Right kidney (tissue), 1 donor: ENCODE results near the gene NAV2.
A peak's percentile ranks its signal among the peaks of the same experiment; 100 is the strongest.
"Not testable (repeated sequence)": the region's sequence is repeated elsewhere in the genome, so short reads cannot be mapped to it uniquely, and the experiment has no call there.

Experiments used
- DNase-seq: peaks from one replicate; pipeline ENCODE4 v3.0.0-alpha.2; 2016

The NAV2 gene

DNA sequence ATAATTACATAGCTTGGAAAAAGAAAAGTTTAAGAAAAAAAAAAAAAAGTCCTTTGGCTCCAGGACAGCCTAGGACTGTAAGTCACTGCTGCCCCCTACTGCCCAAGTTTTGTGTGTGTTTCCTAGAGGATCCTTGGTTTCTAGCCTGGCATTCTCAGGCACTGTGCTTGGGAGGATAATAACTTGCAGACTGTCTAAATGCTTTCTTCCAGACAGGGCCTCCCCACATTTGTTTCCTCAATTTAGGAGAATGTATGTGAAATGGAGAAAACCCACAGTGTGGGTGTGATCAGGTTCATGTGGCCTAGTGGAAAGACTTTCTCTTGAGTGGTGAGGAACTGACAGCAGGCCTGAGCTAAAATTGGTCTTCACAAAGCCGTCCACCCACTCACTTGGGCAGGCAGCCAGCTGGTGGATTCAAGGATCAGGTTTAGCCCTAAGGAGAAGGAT lies 191.0 kb downstream of the NAV2 start:
- DNase-seq, result peak; percentile 44

DNA sequence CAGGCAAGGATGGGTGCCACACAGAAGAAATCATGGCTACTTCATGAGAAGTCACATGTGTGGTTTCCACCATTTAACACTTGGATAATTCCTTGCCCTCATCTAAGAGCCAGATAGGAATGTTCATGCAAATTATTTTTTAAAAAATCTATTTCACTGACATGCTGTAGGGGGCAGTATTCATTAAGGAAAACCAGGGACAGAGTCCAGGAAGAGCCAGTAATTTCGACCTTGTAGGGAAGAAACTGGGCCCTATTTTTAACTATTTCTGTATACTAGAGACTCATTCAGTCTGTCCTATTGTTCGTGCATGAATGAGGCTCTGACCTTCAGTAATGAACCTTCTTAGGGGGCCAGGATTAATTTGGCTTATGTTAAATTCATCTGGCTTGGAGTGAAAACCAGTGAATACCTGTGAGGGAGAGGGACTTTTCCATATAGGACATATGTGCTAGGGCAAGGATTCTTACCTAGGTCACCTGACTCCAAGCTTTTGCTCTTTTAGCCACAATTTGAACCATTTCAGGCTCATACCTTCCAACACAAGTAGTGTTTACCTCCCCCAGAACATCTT lies 192.7 kb downstream of the NAV2 start:
- DNase-seq, result peak; percentile 23

- no peak for DNase-seq
These were observed 193.5 kb downstream of the NAV2 start for GRCh38 chr11:19906126-19906525.

DNA sequence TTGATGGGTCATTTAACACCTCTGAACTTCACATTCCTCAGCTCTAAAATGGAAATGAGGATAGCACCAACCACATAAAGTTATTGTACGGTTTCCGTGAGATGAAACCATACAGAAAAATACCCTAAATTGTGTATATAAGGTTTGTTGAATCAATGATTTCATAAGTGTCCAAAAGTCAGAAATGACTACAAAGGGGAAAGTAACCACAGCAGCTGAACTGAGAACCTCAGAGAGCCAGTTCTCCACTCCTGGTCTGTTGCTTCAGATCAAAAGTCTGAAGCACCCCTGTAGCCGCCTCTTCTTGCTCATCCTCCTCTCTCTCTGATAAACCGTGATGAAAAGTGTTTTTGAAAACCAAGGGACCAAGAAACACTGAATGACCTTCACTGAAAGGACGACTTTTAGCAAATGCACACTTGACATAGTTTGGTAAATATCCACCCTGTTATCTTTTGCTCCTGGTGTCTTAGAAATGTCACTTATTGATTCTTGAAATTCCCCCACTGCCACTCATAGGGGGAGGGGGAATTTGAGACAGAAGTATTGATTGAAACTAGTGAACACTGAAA lies 194.5 kb downstream of the NAV2 start:
- DNase-seq, result no peak

DNA sequence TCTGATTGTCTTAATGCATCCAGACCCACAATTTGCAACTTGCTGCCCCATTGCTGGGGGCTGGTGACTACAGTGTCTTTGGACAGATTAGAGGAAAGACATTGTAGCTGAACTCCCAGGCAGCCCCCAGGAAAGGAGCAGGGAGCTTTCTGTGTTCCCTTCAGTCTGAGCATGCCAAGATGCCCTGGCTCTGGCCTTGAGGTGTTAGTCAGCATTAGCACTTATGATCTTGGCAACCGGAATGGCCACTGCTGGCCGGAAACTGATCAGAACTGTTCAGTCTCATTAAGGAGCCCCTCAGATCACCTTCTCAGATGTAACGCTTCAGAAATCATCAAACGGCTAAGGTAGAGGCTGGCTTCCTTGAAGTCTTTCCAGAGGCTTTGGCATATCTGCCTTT lies 195.2 kb downstream of the NAV2 start:
- no peak for DNase-seq

DNA sequence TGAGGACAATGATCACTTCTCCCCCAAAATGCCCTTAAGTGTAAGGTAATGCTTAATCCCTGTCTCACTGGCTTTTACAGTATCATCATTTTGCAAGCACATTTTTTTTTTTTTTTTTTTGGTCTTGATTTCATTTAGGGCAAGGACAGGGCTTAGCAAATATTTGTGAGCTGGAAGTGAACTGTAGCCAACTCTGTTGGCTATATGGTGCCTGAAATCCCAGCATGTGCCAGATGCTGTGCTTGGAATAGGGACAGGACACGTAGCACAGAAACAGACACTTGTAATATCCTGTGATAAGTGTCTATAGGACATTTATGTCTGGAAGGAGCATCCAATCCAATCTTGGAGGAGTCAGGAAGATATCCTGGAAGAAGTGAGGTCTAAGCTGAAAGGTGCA lies 198.3 kb downstream of the NAV2 start:
- no peak for DNase-seq

- no peak for DNase-seq
These were observed 199.7 kb downstream of the NAV2 start for GRCh38 chr11:19912115-19912957.

GRCh38 chr11:19912958-19913892 lies 200.6 kb downstream of the NAV2 start:
- DNase-seq, result no peak

- DNase-seq, result no peak
These were observed 201.2 kb downstream of the NAV2 start for GRCh38 chr11:19913893-19914249.

GRCh38 chr11:19915808-19916207 lies 203.2 kb downstream of the NAV2 start:
- no peak for DNase-seq

DNA sequence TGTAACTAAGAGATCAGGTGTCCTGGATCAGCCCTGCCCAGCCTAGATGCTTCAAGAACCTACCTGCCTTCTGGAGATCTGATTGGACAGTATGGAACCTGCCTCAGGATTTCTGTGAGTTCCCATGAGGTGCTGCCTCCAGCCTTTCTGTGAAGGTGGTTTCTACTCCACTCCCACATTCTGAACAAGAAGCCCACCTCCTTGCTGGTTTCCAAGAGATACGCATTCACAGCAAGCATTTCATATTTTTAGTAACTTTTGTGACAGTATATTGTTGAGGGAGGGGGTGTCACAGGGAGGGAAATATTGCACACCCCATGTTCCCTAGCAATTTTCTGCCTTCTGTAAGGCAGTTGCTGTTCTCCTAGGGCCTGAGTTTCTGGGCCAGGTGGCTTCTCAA lies 204.4 kb downstream of the NAV2 start:
- no peak for DNase-seq

- DNase-seq, result no peak
These were observed 205.8 kb downstream of the NAV2 start for GRCh38 chr11:19918302-19919049.

- no peak for DNase-seq
These were observed 206.5 kb downstream of the NAV2 start for GRCh38 chr11:19919050-19919561.

DNA sequence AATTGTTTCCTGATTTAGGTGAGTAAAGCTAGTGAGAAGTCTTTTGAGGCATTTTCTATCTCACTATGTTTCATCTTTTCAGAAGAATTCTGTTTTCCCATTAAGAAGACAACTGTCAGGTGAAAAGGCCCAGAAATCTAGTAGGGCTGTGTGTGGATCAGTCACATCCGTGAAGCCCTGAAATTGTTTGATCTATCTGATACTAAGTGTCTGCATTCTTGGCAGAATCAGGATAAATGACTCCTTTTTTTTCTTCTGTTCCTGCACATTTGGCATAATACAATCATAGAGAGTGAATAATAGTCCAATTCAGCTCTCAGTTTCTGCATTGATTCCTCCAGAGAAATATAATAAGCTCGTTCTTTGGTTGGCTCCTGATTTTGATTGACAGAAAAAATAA lies 208.3 kb downstream of the NAV2 start:
- no peak for DNase-seq

GRCh38 chr11:19921976-19922688 lies 209.5 kb downstream of the NAV2 start:
- DNase-seq, result no peak

GRCh38 chr11:19922689-19923035 lies 210.0 kb downstream of the NAV2 start:
- no peak for DNase-seq

DNA sequence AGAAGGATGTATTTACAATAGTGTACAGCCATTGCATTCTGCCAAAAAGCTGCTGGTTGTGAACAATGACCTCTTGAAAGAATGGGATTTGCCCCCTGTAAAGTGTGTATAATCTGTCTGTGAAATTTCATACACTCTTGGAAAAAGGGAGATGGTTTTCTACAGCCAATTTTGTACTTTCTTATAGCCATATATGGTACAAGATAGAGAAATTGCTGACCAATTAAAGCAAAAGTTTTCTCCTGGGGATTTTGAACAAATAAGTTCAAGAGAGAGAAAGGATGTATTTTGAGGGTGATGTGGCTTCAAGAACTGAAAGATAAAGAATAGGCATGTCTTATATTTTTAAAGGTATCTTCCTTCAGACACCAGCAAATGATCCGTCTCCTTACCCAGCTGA lies 211.0 kb downstream of the NAV2 start:
- no peak for DNase-seq

- DNase-seq, result no peak
These were observed 211.7 kb downstream of the NAV2 start for GRCh38 chr11:19924311-19924710.

DNA sequence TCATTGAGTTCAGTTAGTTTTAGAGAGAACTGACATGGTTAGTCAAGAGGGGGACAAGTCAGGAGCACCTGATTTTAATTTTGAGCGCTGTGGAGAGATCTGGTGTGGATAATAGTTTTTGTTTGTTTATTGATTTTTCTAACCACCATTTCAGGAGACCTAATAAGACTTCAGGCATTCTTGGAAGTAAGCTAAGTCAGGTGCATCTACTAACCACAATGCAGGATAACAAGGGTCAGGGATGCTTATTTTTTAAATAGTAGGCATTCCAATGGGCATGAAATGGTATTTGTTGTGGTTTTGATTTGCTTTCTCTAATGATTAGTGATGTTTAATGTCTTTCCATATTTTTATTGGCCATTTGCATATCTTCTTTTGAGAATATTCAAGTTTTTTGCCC lies 212.1 kb downstream of the NAV2 start:
- no peak for DNase-seq

GRCh38 chr11:19927403-19927802 lies 214.8 kb downstream of the NAV2 start:
- DNase-seq, result not testable (repeated sequence)

GRCh38 chr11:19929147-19929546 lies 216.5 kb downstream of the NAV2 start:
- no peak for DNase-seq
